Stimulated activated CD4-positive, alpha-beta T cell treated with anti-CD3 and anti-CD28 coated beads, Interleukin-1b, Interleukin-23, amount 100 ng/mL, for 1 hour (primary cell): ENCODE measurements around the gene ZNF853.

Experiments
- DNase-seq, 2 donors: peaks; one replicate each; pipeline ENCODE4 v3.0.0-alpha.2; 2020; ENCODE audit warnings: low read depth in 2 of 2

Gene ZNF853

GRCh38 chr7:6636741-6637543 lies 21.5 kb downstream of the ZNF853 start, which contains the start of gene ZNF316:
Gene ZNF316, plus strand, starts transcription at chr7:6637318. Its CDS starts 5,092 bp downstream, at chr7:6642410.
- DNase-seq = peak; percentile 21 to 41

GRCh38 chr7:6637544-6638229 lies 22.3 kb downstream of the ZNF853 start:
- DNase-seq = peak in 1 of 2 donors; percentile 33

DNA sequence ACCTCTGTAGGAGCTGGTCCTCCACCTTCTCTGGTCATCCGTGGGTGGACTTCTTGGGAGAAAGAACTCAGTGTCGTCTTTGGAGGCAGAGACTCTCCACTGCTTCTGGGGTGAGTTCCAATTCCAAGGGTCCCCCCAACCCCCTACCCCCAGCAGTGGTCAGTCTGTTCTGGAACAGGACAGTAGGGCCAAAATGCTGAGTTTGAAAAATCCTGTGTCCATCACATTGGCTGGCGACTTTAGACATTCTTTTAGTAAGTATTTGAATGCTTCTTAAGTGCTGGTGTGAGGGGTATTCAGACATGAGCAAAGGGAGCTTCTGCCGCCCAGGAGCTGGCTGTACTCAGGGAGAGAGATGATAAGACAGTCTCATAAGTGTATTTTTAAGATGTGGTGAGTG lies 23.6 kb downstream of the ZNF853 start:
- DNase-seq = no peak

DNA sequence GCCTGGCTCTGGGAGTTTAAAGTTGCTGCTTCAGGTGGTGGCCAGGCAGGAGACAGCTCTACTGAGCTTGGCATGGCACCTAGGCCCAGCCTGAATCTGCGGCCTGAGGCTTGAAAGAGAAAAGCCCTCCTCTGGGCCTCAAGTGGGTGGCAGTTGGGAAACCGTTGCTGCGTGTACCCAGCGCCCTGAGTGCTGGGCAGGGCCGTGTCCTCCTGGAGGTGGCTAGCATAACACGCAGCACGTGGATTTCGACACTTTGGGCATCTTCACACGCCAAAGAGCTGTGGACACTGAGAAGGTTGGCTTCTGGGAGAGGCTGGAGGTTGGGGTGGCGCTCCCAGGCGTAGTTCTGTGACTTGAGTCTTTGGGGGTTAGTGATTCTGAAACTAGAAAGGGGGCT lies 24.2 kb downstream of the ZNF853 start:
- DNase-seq = no peak

- no peak for DNase-seq
Measured at GRCh38 chr7:6640246-6640721, 24.9 kb downstream of the ZNF853 start.

GRCh38 chr7:6641305-6642035 lies 26.1 kb downstream of the ZNF853 start:
- no peak for DNase-seq

DNA sequence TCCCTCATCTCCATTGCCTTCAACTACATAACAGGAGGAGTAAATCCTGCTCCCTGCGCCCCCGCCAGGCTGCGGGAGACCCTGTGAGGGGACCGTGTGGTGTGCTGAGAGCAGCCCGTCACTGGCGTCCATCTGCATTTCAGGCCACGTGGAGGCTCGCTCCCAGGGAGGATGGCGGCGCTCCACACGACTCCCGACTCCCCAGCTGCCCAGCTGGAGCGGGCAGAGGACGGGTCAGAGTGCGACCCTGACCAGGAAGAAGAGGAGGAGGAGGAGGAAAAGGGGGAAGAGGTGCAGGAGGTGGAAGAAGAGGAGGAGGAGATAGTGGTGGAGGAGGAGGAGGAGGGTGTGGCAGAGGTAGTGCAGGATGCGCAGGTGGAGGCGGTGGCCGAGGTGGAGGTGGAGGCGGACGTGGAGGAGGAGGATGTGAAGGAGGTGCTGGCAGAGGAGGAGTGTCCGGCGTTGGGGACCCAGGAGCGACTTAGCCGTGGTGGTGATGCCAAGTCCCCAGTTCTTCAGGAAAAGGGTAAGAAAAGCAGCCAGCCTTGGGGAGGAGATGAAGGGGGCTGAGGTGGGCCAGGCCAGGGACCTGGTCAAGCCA lies 26.9 kb downstream of the ZNF853 start:
- no peak for DNase-seq

DNA sequence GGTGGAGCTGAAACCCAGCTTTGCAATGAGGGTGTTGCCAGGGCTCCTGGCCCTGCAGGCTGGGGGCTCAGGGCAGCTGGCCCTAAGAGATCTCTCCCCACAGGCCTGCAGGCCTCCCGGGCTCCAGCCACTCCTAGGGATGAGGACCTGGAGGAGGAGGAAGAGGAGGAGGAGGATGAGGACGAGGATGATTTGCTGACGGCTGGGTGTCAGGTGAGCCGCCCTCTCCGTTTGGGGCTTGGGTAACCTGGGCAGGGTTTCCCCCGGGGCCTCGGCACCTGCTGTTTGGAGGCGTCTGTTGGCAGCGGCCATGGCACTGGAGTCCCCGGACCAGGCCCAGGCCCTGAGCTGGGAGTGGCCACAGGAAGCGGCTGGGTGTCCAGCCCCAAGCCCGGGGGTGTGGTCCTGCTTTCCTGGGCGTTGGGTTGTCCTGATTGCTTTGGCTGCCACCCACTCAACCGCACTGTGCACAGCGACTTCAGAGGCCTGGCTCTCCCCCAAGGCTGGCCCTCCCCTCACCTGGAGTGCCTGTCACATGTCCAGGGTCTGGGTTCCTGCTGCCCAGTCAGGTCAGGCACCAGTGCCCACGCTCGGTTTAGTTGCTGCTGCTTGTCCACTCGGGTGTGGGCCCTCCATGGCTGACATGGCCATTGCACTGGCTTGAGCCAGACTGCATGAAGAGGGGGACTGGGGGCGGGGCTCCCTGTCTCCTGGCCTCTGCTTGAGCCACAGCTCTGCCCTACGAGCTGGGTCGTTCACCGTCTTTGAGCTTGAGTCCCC lies 27.6 kb downstream of the ZNF853 start:
- DNase-seq = no peak

- no peak for DNase-seq
Measured at GRCh38 chr7:6643915-6644625, 28.7 kb downstream of the ZNF853 start.

GRCh38 chr7:6644728-6645127 lies 29.3 kb downstream of the ZNF853 start:
- DNase-seq = no peak

DNA sequence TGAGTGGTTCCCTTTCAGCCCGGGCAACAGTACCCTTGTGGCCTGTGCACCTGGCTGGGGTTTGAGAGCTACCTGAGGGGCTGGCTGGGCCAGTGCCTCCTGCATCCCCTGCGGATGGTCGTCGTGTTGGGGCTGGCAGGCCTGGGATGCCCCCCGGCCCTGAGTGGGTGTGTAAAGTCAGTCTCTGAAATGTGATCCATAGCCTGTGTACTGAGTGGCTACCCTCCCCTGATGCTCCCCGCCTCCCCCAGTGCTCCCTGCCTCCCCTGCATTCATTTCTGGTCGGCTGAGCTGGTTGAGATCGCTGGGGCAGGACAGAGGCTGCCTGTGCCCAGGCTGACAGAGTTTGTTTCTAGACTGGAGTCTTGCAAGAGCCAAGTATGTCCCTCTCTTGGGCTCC lies 31.1 kb downstream of the ZNF853 start:
- DNase-seq = no peak

DNA sequence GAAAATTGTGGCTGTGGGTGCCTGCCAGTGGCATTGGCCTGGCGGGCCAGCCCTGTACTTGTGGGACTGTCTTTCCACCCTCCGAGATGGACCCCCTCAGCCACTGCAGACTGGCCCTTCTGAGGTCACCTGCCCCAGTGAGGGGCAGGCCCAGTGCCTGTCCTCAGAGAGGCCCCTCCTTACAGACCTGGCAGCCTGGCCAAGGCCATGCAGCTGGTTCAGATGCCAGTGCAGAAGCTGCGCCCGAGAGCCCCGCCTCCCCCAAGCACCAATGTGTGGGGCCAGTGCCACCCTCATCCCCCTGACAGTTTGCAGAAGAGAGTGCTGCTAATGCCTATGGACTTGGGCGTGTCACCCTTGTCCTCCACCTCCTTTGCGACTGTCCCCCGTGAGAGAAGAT lies 31.7 kb downstream of the ZNF853 start:
- no peak for DNase-seq

DNA sequence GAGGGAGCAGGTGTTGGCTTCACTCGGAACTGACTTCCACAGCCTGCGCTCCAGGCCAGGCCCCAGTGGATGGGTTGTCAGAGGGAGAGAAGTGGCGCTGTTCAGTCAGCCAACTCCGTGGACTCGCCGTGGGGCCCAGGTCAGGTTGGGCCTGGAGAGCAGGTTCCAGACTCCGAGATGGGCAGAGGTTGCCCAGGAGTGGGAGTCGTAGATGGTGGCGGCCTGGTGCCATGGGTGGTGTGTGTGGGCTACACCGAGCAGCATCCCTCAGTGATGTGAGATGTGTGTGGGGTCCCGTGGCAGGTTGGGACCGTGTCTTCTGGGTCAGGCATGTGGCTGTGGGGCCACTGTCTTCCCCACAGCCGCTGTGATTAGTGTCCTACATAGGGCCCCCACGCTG lies 32.1 kb downstream of the ZNF853 start:
- DNase-seq = no peak

DNA sequence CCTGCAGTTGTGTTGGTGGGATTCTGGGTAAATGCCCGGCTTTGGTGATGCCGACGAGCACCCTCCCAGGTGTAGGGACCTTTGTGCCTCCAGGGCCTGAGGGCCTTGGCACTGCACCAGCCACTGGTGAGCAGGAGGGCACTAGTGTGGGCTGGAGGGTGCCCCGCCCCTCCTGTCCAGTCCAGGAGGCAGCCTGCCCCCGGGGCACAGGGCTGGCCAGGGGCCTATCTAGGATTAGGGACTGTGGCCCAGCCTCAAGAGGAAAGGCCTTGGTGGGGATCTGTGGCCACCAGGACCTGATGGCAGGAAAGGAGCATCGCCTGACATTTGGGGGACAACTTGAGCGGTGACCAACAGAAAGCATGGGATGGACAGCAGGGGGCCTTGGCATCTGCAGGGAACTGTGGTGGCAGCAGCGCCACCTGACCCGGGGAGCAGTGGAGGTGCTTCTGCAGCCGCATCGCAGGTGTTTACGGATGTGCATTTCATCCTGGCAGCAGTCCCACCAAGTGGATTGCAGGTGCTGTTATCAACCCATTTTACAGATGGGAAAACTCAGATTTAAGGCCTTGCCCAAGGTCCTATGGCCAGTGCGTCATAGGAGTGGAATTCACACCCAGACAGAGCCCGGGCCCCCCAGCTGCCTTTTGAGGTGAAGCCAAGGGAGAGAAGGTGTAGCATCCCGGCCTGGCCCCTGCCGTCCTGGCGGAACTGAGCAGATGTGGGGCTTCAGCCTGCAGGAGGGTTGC lies 32.8 kb downstream of the ZNF853 start:
- no peak for DNase-seq

DNA sequence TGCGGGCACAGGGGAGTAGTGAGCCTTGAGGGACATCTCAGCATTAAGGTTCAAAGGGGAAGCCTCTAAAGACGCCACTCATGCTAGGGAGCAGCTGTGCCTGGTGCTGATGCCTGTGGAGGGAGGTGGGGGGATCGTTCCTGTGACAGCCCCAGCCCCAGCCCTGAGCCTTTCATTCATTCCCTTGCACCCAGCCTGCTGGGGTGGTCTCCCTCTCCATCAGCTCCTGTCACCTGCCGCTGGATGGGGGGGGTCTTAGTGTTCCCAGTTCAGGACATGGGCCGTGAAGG lies 33.4 kb downstream of the ZNF853 start:
- DNase-seq = no peak

DNA sequence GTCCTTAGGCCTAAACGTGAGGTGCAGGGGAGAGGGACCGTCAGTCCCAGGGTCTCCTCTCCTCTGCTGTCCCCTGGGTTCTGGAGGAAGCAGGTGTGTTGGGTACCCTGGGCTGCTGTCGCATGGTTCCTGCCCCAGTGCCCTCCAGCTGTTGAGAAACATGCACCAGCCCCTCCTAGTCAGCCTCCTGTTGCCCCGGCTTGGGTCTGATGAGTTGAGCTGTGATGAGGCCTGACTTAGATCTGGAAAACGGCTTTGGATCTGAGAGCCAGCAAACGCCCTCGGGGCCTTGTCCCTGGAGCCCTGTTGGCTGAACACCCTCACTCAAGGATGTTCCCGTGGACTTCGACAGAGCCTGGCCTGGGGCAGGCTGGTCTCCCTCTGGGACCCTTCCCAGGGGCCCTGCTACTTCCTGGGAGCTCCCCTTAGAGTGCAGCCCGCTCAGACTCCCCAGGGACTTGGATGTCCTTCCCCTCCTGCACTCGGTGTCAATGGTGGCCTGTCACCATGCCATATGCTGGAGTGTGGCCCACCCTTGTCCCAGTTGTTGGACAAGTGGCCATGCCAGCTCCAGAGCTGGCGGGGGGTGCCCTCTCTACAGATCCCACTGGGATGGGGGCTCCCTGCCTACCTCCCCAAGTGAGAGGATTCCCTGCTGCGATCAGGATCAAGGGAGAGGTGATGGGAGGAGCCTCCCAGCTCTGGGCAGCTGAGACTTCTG lies 34.0 kb downstream of the ZNF853 start:
- DNase-seq = no peak

DNA sequence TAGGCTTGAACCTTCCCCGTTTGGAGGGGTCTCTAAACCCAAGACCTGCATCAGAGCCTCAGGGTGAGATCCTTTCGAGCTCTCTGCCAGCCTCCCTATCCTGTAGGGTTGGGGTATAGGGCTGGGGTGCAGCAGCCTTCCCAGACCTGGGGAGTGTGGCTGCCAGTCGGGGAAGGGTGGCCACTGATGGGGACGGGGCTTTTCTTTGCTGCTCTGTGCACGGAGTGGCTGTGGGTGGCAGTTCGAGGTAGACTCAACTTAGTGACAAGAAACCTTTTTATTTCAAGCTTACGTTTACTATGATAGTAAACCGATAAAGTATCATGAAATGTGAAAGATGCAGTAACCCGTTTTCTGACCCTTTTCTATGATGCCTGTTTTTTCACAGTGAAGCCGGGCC lies 34.7 kb downstream of the ZNF853 start:
- DNase-seq = no peak

DNA sequence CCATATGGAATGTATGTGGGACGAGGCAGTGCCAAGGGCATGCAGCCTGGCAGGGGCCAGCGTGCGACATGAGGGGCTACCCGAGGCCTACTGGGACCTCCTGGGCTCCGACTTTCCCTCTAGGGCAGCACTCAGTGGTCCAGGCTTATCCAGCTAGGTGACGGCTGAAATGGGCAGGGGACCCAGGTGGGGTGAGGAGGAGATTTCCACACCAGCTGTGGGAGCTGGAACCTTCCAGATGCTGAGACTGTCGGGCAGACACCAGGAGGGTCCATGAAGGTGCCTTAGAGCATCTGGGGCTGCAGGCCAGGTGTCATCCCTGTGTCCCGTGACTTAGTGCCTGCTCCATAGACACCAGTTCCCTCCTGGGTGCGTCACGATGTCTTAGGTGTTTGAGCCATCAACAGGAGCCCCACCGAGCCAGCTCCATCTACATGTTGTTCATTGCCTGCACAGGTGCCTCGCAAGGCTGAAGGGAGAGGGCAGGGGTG lies 35.2 kb downstream of the ZNF853 start:
- no peak for DNase-seq

GRCh38 chr7:6651851-6652445 lies 36.5 kb downstream of the ZNF853 start:
- no peak for DNase-seq
